Heart left ventricle (tissue), 16 donors: Measurements from ENCODE around the gene PRKAR1B. TPM values are rescaled to one million over a fixed set of nuclear protein-coding genes. Genes with fewer than 3 reads are reported as not detected.

Experiments used
- ATAC-seq, 4 donors: fragments of 200-7000 bp; cut with Tn5 transposase; one replicate each; pipeline ENCODE4 v1.9.1; 2020 to 2022; ENCODE audit warnings: moderate library complexity in 4 of 4, mild to moderate bottlenecking in 3 of 4, moderate number of reproducible peaks in 1 of 4
- DNase-seq, 5 donors: peaks; one replicate each; pipeline ENCODE4 v3.0.0-alpha.2; 2020
- H3K27ac ChIP-seq, 12 donors: fragments of 200-600 bp; sonication (generic) in 4 of 12; one replicate each; pipeline versions ENCODE4 v1.5.0 to v1.8.0; 2016 to 2022; ENCODE audit warnings: mild to moderate bottlenecking in 2 of 12
- H3K27me3 ChIP-seq, 9 donors: fragments of 200-600 bp; sonication (generic) in 2 of 9; one replicate each; pipeline versions ENCODE4 v1.5.1 to v1.8.0; 2016 to 2022; ENCODE audit warnings: mild to moderate bottlenecking in 3 of 9
- H3K36me3 ChIP-seq, 9 donors: fragments of 200-600 bp; sonication (generic) in 2 of 9; one replicate each; pipeline versions ENCODE4 v1.5.0 to v1.8.0; 2018 to 2022; ENCODE audit warnings: mild to moderate bottlenecking in 2 of 9
- H3K4me1 ChIP-seq, 12 donors: fragments of 200-600 bp; sonication (generic) in 4 of 12; one replicate each; pipeline versions ENCODE4 v1.5.0 to v1.8.0; 2016 to 2022; ENCODE audit warnings: mild to moderate bottlenecking in 3 of 12
- H3K4me3 ChIP-seq, 12 donors: fragments of 200-600 bp; sonication (generic) in 4 of 12; one replicate each; pipeline versions ENCODE4 v1.5.0 to v1.8.0; 2017 to 2022; ENCODE audit warnings: mild to moderate bottlenecking in 9 of 12, moderate library complexity in 4 of 12
- H3K9me3 ChIP-seq, 12 donors: fragments of 200-600 bp; sonication (generic) in 4 of 12; one replicate each; pipeline versions ENCODE4 v1.5.0 to v1.8.0; 2016 to 2022; ENCODE audit warnings: mild to moderate bottlenecking in 1 of 12
- POLR2A ChIP-seq, 2 donors: fragments of 450-650 bp; IDR thresholded peaks; one replicate each; pipeline ENCODE4 v1.6.1; 2017; ENCODE audit warnings: antibody characterized with exemption in 2 of 2, mild to moderate bottlenecking in 2 of 2, moderate library complexity in 2 of 2
- WGBS, 4 donors: extraction: QIAGEN DNeasy Blood & Tissue Kit in 2 of 4; methylation state at CpG; one replicate each; pipeline versions ENCODE4 v1.1.5 to v1.1.7; 2013 to 2018; 5-methylcytosine and 5-hydroxymethylcytosine counted together
- intact Hi-C, 10 donors: fragments of 100-400 bp; cut with DNase I; formaldehyde crosslinking; loops; one replicate each; pipeline versions ENCODE4 v1.11.1 to v1.14.2; 2022
- polyA plus RNA-seq, 2 donors: library from polyadenylated mRNA; stranded (reverse); fragments of 200-250 nt; gene quantifications; one replicate each; pipeline ENCODE4 v1.2.3, GENCODE V29; 2013
- total RNA-seq, 9 donors: library from RNA; depleted of rRNA in 2 of 9; stranded (reverse); fragments of >200 nt in 2 of 9; fragmentation: NEBNext Ultra II Directional in 3 of 9; extraction: Animal tissue kit (Norgen Biotek cat#: 25700) in 3 of 9; gene quantifications; one replicate each; pipeline versions ENCODE4 v1.1.0 to v1.2.4, GENCODE V29; 2016 to 2023
- TF ChIP-seq, protein P1 (sequence below), 12 donors: fragments of 200-600 bp; sonication (generic) in 4 of 12; IDR thresholded peaks; one replicate each; pipeline versions ENCODE4 v1.5.0 to v1.8.0; 2018 to 2022; ENCODE audit warnings: antibody characterized with exemption in 12 of 12, mild to moderate bottlenecking in 5 of 12
- donor health status: ischemic (EF 13 %, LVEDD 7.1; RV severe dilation, severe dysfunction).
- donor health status: healthy with polysubstance abuse.
- donor health status: DM: no; HTN: yes; CAD: no.
- donor health status: DM: no; HTN: no; CAD: no.
- donor health status: ischemic (EF 25% LVEDD 6.9; RV normal size, moderate dysfunction).
- donor health status: ischemic (EF 25% LVEDD 5.7; RV mildly dilated, moderate dysfunction).
- donor health status: healthy.
- donor health status: DM: yes; HTN: yes; CAD: no.
- donor health status: ischemic (EF 35%, LVEDD 5.7; RV mildly dilated, moderate dysfunction).
- donor health status: nonischemic (EF 11% LVEDD 7.7; RV severe dilation, severe dysfunction).
- donor health status: DM: yes; HTN: yes; CAD: no.
- donor health status: PGD.
- donor health status: ischemic (EF 29% LVEDD 5.4; RV normal size, mild dysfunction).
- donor health status: nonischemic (EF 23%, LVEDD 6.1; RV moderate dilation, normal function).

The PRKAR1B gene
- total and polyA plus RNA-seq, 11 donors, result 4.1 to 22.2 (median 17.9) TPM

DNA sequence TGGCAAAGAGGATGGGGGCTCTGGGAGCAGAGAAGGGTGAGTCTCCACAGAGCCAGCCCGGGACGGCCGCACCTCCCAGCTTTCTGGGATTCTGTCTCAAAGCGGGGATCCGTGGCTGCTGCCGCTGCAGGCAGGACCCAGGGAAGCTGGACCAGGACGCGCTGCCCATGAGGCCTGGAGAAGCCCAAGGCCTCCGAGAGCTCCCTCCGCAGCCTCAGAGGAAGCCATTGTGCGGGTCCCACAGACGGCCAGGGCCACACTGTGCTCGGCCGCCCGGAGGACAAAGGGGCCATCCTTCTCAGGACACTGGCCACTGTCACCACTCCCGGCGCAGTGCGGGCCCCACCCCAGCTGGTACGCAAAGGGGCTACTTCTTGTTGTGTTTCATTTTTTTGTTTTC, 128.2 kb downstream of the PRKAR1B start:
- intact Hi-C loops, result loop anchor here in 1 of 10 donors (5.0 kb wide), 1 partner anchor 37 kb away; no protein-coding TSS in a partner anchor
- DNase-seq (peak in 3 of 5 donors; percentile 19 to 60 (median 20)), ATAC-seq (no peak)
- H3K36me3 ChIP-seq, result peaks cover 0 to 6% (median 0%) of the 10 kb centered on the region in 9 donors
- no peaks in the 10 kb centered on the region for H3K27me3 ChIP-seq
- peaks cover 0 to 34% (median 19%) of the 10 kb centered on the region in 12 donors for H3K4me1 ChIP-seq
- TF ChIP-seq, protein P1, sequence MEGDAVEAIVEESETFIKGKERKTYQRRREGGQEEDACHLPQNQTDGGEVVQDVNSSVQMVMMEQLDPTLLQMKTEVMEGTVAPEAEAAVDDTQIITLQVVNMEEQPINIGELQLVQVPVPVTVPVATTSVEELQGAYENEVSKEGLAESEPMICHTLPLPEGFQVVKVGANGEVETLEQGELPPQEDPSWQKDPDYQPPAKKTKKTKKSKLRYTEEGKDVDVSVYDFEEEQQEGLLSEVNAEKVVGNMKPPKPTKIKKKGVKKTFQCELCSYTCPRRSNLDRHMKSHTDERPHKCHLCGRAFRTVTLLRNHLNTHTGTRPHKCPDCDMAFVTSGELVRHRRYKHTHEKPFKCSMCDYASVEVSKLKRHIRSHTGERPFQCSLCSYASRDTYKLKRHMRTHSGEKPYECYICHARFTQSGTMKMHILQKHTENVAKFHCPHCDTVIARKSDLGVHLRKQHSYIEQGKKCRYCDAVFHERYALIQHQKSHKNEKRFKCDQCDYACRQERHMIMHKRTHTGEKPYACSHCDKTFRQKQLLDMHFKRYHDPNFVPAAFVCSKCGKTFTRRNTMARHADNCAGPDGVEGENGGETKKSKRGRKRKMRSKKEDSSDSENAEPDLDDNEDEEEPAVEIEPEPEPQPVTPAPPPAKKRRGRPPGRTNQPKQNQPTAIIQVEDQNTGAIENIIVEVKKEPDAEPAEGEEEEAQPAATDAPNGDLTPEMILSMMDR (IDR thresholded peaks at IDR 0.05), result no peak
- no peak for TF ChIP-seq POLR2A (IDR thresholded peaks at IDR 0.05)
- no peak overlapping the region for H3K4me3 ChIP-seq
- WGBS, 4 donors, result 93 to 99% (median 98%) methylated on average over 17 to 19 of the region's 19 CpGs
- H3K27ac ChIP-seq, result no peak overlapping the region
- H3K9me3 ChIP-seq, result peaks cover 0 to 3% (median 0%) of the 10 kb centered on the region in 12 donors

DNA sequence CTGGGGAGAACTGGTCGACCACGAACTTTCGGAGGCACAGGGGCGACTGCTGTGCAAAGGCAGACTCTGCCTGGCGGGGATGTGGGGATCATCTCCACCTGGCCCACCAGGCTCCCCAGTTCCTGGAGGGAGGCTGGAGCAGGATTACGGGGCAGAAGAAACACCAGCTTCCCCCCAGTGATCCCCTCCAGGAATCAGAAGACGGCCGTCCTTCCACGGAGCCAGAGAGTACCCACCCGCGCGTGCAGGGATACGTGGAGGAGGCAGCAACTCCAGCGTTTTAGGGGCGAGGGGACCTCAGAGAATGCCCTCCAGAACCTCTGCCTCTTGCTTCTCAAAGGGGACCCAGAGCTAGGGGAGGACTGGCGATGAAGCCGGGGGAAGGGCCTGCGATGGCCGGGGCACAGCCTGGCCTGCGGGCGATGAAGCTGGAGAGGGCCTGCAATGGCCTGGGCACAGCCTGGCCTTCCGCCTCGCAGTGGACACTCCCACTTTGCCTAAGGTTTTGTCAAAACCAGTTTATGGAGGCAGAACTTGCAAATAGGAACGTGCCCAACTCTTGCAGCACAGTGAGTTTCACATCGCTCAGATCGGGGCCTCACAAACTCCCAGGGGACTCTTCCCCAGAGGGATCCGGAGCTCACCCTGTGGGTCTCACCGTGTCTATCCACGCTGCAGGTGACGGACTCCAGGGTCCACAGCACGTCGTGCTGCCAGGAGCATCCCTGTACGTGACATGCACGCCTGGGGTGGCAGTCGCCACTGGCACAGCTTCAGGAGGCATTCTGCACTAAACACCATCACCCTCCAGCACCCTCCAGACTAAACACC, 129.5 kb downstream of the PRKAR1B start:
- no peak for ATAC-seq
- H3K36me3 ChIP-seq, result peaks cover 0 to 6% (median 0%) of the 10 kb centered on the region in 9 donors
- H3K9me3 ChIP-seq, result peaks cover 0 to 3% (median 0%) of the 10 kb centered on the region in 12 donors
- intact Hi-C loops, result loop anchor here in 1 of 10 donors (5.0 kb wide), 1 partner anchor 35 kb away; no protein-coding TSS in a partner anchor
- peaks cover 0 to 35% (median 21%) of the 10 kb centered on the region in 12 donors for H3K4me1 ChIP-seq
- H3K27me3 ChIP-seq, result no peaks in the 10 kb centered on the region
- H3K4me3 ChIP-seq, result no peak overlapping the region
- TF ChIP-seq POLR2A (IDR thresholded peaks at IDR 0.05), result no peak
- TF ChIP-seq, protein P1 (IDR thresholded peaks at IDR 0.05), result no peak
- no peak overlapping the region for H3K27ac ChIP-seq
- 94 to 96% (median 95%) methylated on average over 26 to 35 of the region's 35 CpGs for WGBS, 4 donors
- peak in 3 of 5 donors; percentile 12 to 55 (median 21) for DNase-seq

DNA sequence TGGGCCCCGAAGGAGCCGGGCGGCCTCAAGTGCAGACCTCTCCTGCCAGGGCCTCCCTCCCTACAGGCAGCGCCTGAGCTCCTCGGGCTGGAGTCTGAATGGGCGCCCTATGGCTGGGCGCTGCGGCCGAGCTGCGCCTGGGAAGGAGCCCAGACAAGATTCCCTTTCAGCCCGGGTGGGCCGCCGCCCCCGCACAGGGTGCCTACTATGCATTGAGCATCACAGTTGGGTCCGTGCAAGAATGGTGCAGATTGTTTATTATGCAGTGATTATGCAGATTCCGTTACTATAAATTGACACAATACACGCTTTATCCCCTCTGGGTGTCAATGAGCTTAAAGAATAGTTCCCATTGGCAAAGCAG, 130.3 kb downstream of the PRKAR1B start:
- Histone ChIP-seq H3K4me3 (no peak overlapping the region), H3K9me3 (peaks cover 0 to 3% (median 0%) of the 10 kb centered on the region in 12 donors), H3K4me1 (peaks cover 0 to 28% (median 17%) of the 10 kb centered on the region in 12 donors), H3K27me3 (no peaks in the 10 kb centered on the region), H3K27ac (no peak overlapping the region), H3K36me3 (peaks cover 0 to 6% (median 0%) of the 10 kb centered on the region in 9 donors)
- WGBS, 4 donors, result 92 to 97% (median 93%) methylated on average over 10 to 17 of the region's 17 CpGs
- intact Hi-C loops, result loop anchor here in 1 of 10 donors (5.0 kb wide), 1 partner anchor 34 kb away; no protein-coding TSS in a partner anchor
- TF ChIP-seq, protein P1 (IDR thresholded peaks at IDR 0.05), result no peak
- TF ChIP-seq POLR2A (IDR thresholded peaks at IDR 0.05), result no peak
- DNase-seq (peak in 2 of 5 donors; percentile 12 to 61), ATAC-seq (no peak)
